PFSK-1 (cell line): ENCODE results near the gene F12.

Source experiments
- FOXP2 ChIP-seq: optimal IDR thresholded peaks from 2 replicates; pipeline ENCODE3; 2011; ENCODE audit warnings: borderline replicate concordance, control low read depth, inconsistent platforms; ENCODE audit not compliant: insufficient read depth; ENCODE audit errors: extremely low read length, extremely low read depth
- POLR2AphosphoS5 ChIP-seq: IDR thresholded peaks from 2 replicates; pipeline ENCODE4 v1.6.1; 2012; ENCODE audit warnings: low read depth, mild to moderate bottlenecking, control low read depth, low read length, moderate library complexity
- REST ChIP-seq, 2 experiments: IDR thresholded peaks; 2 replicates each; pipeline versions ENCODE4 v1.6.1 to v1.8.0; 2011 to 2012; ENCODE audit warnings: low read depth in 2 of 2, low read length in 2 of 2, control low read depth in 1 of 2, inconsistent platforms in 1 of 2, mild to moderate bottlenecking in 1 of 2, moderate library complexity in 1 of 2; ENCODE audit not compliant: insufficient read depth in 1 of 2
- SIN3A ChIP-seq: IDR thresholded peaks from 2 replicates; pipeline ENCODE4 v1.6.1; 2012; ENCODE audit warnings: mild to moderate bottlenecking, low read length, moderate library complexity, borderline replicate concordance; ENCODE audit not compliant: insufficient read depth
- TAF1 ChIP-seq: IDR thresholded peaks from 2 replicates; pipeline ENCODE4 v1.6.1; 2012; ENCODE audit warnings: low read length, control low read depth, borderline replicate concordance; ENCODE audit not compliant: insufficient read depth

Gene F12

GRCh38 chr5:177396078-177396477, 13.3 kb downstream of the F12 start:
- TF ChIP-seq FOXP2 (no peak), POLR2AphosphoS5 (no peak), REST (IDR thresholded peaks at IDR 0.05; ENCODE audit: insufficient read depth in 1 of 2, low read depth in 2 of 2, low read length in 2 of 2) (no peak), SIN3A (no peak), TAF1 (no peak)

GRCh38 chr5:177393990-177394389, 15.4 kb downstream of the F12 start:
- TF ChIP-seq REST (IDR thresholded peaks at IDR 0.05; ENCODE audit: insufficient read depth in 1 of 2, low read depth in 2 of 2, low read length in 2 of 2): no peak
- TF ChIP-seq SIN3A: no peak
- TF ChIP-seq POLR2AphosphoS5: no peak
- TF ChIP-seq FOXP2: no peak
- TF ChIP-seq TAF1: no peak

- no peak for TF ChIP-seq SIN3A
- TF ChIP-seq TAF1: no peak
- TF ChIP-seq REST (IDR thresholded peaks at IDR 0.05; ENCODE audit: insufficient read depth in 1 of 2, low read depth in 2 of 2, low read length in 2 of 2): no peak
- TF ChIP-seq FOXP2: no peak
- TF ChIP-seq POLR2AphosphoS5: no peak
Measured at GRCh38 chr5:177393206-177393765, 16.1 kb downstream of the F12 start.

- no peak for TF ChIP-seq TAF1
- TF ChIP-seq FOXP2: no peak
- no peak for TF ChIP-seq REST (IDR thresholded peaks at IDR 0.05; ENCODE audit: insufficient read depth in 1 of 2, low read depth in 2 of 2, low read length in 2 of 2)
- TF ChIP-seq SIN3A: no peak
- no peak for TF ChIP-seq POLR2AphosphoS5
Measured at GRCh38 chr5:177392765-177393164, 16.6 kb downstream of the F12 start.
